Lower leg skin (tissue), 4 donors: ENCODE results near the gene TIPARP. TPM values are rescaled to one million over a fixed set of nuclear protein-coding genes. Genes with fewer than 3 reads are reported as not detected.
"Not testable (repeated sequence)": the region's sequence is repeated elsewhere in the genome, so short reads cannot be mapped to it uniquely, and the experiment has no call there.

ENCODE experiments used
- DNase-seq, 2 donors: peaks; one replicate each; pipeline ENCODE4 v3.0.0-alpha.2; 2019; ENCODE audit warnings: low spot score in 2 of 2
- H3K4me3 ChIP-seq: fragments of 200-600 bp; sonication (generic); 2 replicates; pipeline ENCODE4 v1.5.1; 2017; ENCODE audit warnings: mild to moderate bottlenecking, low read depth; ENCODE audit not compliant: poor library complexity, severe bottlenecking
- POLR2A ChIP-seq, 2 donors: fragments of 450-650 bp; IDR thresholded peaks; one replicate each; pipeline ENCODE4 v1.6.1; 2016 to 2017; ENCODE audit warnings: antibody characterized with exemption in 2 of 2, mild to moderate bottlenecking in 1 of 2, moderate library complexity in 1 of 2
- WGBS, 2 donors: methylation state at CpG; one replicate each; pipeline ENCODE4 v1.1.5; 2018; 5-methylcytosine and 5-hydroxymethylcytosine counted together
- intact Hi-C: fragments of 100-400 bp; cut with DNase I; formaldehyde crosslinking; loops from one replicate; pipeline ENCODE4 v1.15.0; 2023; ENCODE audit warnings: low total_unique reads
- total RNA-seq, 4 donors: library from RNA; depleted of rRNA; stranded (reverse); fragments of >200 nt; gene quantifications; one replicate each; pipeline ENCODE4 v1.1.0, GENCODE V29; 2016
- TF ChIP-seq, protein P1 (sequence below), 3 donors: fragments of 450-650 bp; IDR thresholded peaks; one replicate each; pipeline ENCODE4 v1.5.1; 2016; ENCODE audit warnings: antibody characterized with exemption in 3 of 3, mild to moderate bottlenecking in 3 of 3, moderate library complexity in 2 of 3

TIPARP gene
- total RNA-seq, 4 donors from 2014 or later, result 59.1 to 70.3 (median 68.5) TPM

DNA sequence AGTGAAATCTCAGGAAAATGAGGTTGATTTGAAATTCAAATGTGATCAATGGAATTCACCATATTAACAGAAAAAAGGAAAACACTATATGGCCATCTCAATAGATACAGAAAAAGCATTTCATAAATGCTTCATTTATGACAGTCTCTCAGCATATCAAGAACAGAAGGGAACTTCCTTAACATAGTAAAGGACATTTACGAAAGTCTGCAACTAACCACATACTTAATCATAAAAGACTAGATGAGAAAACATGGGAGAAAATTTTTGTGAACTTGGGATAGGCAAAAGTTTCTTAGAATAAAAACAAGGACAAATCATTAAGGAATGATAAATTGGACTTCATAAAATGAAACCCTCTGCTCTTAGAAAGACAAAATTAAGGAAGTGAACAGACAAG, 24.7 kb upstream of the TIPARP start:
- no peak overlapping the region for H3K4me3 ChIP-seq
- no peak for DNase-seq
- 85 to 94% methylated on average over 1 of the region's 1 CpG for WGBS, 2 donors
- intact Hi-C loops, result loop anchor here (1.0 kb wide), 1 partner anchor 9 kb away; no protein-coding TSS in a partner anchor
- TF ChIP-seq, protein P1, sequence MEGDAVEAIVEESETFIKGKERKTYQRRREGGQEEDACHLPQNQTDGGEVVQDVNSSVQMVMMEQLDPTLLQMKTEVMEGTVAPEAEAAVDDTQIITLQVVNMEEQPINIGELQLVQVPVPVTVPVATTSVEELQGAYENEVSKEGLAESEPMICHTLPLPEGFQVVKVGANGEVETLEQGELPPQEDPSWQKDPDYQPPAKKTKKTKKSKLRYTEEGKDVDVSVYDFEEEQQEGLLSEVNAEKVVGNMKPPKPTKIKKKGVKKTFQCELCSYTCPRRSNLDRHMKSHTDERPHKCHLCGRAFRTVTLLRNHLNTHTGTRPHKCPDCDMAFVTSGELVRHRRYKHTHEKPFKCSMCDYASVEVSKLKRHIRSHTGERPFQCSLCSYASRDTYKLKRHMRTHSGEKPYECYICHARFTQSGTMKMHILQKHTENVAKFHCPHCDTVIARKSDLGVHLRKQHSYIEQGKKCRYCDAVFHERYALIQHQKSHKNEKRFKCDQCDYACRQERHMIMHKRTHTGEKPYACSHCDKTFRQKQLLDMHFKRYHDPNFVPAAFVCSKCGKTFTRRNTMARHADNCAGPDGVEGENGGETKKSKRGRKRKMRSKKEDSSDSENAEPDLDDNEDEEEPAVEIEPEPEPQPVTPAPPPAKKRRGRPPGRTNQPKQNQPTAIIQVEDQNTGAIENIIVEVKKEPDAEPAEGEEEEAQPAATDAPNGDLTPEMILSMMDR (IDR thresholded peaks at IDR 0.05), result no peak
- no peak for TF ChIP-seq POLR2A (IDR thresholded peaks at IDR 0.05)

DNA sequence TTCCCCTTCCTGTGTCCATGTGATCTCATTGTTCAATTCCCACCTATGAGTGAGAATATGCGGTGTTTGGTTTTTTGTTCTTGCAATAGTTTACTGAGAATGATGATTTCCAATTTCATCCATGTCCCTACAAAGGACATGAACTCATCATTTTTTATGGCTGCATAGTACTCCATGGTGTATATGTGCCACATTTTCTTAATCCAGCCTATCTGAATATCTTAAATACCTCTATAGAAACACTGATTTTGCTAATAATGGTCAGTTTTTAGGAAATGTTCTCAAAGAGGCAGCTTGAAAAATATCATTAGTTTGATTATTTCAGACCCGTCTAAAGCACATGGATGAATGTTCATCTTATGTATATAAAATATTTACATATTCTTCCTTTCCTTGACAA, 21.7 kb upstream of the TIPARP start:
- 97 to 98% methylated on average over 2 of the region's 2 CpGs for WGBS, 2 donors
- H3K4me3 ChIP-seq, DNase-seq, intact Hi-C loops: not testable (repeated sequence)

DNA sequence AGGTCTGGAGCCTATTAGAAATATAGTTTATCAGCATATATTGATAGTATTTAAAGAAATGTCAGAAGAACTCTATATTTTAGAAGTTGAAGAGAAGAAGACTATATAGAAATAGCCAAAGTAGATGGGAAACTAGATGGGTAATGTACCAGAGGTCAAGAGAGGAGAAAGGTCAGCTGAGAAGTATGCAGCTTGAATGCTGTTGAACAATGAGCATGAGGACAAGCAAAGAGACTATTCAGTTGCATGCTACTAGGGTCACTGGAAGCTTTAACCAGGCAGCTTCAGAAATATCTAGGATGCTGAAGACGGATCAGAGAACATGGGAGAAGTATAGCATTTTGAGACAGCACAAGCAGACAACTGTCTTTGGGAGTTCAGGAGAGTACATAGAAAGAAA, 19.6 kb upstream of the TIPARP start:
- intact Hi-C loops, result no loop called here
- WGBS, 2 donors, result 92 to 93% methylated on average over 1 of the region's 1 CpG
- no peak for DNase-seq
- TF ChIP-seq POLR2A (IDR thresholded peaks at IDR 0.05), result no peak
- TF ChIP-seq, protein P1 (IDR thresholded peaks at IDR 0.05), result no peak
- no peak overlapping the region for H3K4me3 ChIP-seq

DNA sequence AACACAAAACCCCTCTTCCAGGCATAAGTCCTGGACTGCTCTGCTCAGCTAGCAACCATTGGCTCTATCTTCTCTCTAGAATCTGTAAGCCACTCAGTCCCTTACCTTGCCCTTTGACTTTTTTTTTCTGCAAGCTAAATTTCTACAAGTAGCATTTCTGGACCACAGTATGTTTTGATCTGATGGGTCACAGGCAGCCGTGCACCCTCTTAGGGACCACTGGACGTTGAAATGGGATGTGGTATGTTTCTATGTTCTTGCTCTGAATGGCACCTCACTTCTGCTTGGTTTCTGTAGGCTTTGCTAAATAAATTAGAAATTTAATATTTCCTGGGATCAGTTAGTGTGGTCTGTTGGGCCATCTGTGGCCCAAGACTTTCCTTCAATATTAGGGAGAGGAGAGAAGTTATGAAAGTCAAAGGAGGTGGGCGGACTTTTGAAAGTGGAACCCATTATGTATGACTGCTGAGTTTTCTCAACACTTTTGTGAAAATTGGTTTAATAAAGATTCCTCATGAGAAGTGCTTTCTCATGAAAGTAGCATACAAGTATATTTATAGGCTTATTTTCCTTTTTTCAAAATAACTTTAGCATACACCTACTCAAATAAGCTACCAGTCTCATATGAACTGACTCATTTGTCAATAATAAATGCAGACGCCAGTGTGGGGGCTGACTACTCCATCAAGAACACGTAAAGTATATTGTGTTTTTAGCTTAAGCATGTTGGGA, 18.4 kb upstream of the TIPARP start:
- DNase-seq, result no peak
- intact Hi-C loops, result no loop called here
- no peak overlapping the region for H3K4me3 ChIP-seq
- 88 to 90% methylated on average over 5 of the region's 5 CpGs for WGBS, 2 donors
- TF ChIP-seq POLR2A (IDR thresholded peaks at IDR 0.05), result no peak
- TF ChIP-seq, protein P1 (IDR thresholded peaks at IDR 0.05), result no peak

DNA sequence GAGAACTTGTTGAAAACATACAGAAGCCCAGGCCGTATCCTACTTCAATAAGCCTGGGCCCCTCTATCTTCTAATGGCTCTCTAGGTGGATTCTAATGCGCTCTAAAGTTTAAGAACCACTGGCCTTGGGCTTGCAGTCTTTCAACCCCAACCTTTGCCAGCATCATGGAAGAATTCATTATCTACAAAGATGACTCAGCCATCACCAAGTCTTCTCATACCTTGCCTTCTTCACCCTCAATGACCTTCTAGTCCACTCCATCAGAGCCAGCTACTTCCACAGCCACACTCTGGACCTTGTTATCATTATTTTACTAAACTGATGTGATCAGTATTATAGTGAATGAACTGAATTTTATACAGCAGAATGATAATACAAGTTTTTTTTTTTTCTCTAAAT, 16.9 kb upstream of the TIPARP start:
- 96 to 97% methylated on average over 2 of the region's 2 CpGs for WGBS, 2 donors
- no peak for TF ChIP-seq POLR2A (IDR thresholded peaks at IDR 0.05)
- TF ChIP-seq, protein P1 (IDR thresholded peaks at IDR 0.05), result no peak

DNA sequence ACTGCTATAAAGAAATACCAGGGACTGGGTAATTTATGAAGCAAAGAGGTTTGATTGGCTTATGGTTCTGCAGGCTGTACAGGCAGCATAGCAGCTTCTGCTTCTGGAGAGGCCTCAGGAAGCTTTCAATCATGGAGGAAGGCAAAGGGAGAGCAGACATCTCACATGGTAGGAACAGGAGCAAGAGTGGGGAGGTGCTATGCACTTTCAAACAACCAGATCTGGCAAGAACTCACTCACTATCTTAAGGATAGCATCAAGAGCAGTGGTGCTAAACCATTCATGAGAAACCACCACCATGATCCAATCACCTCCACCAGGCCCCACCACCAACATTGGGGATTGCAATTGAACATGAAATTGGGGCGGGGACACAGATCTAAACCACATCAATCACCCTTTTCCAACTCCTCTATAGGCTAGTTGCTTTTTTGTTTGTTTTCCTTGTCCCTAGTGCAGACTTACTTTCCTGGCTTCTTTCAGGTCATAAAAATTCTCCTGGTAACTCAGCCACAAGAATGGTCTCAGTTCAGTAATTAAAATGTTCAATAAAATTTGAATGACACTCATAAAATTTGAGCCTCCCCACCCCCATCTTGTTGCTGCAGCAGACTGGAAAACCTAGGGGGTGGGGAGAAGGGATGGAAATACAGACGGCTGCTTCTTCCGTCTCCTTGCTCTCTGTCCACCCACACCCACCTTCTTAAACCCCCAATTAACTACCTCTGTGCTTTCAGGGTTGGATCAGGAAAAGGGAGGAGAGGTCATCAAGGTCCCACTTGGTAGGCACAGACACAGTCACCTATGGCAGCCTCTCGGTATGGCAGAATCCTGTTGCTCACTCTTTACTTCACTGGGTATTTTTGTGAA, 16.3 kb upstream of the TIPARP start:
- TF ChIP-seq, protein P1 (IDR thresholded peaks at IDR 0.05), result no peak
- TF ChIP-seq POLR2A (IDR thresholded peaks at IDR 0.05), result no peak
- intact Hi-C loops, result no loop called here
- WGBS, 2 donors, result 86 to 89% methylated on average over 4 of the region's 4 CpGs
- DNase-seq, result no peak
- H3K4me3 ChIP-seq, result no peak overlapping the region

More for the DNA sequence above, 16.9 kb upstream of the TIPARP start:
- H3K4me3 ChIP-seq, result no peak overlapping the region
- no peak for DNase-seq
- intact Hi-C loops, result no loop called here
